ENCODE measurements around the gene AGAP1.

Gene AGAP1

GRCh38 chr2:236158969-236159777, 665.3 kb downstream of the AGAP1 start:
- TF ChIP-seq, protein P1, sequence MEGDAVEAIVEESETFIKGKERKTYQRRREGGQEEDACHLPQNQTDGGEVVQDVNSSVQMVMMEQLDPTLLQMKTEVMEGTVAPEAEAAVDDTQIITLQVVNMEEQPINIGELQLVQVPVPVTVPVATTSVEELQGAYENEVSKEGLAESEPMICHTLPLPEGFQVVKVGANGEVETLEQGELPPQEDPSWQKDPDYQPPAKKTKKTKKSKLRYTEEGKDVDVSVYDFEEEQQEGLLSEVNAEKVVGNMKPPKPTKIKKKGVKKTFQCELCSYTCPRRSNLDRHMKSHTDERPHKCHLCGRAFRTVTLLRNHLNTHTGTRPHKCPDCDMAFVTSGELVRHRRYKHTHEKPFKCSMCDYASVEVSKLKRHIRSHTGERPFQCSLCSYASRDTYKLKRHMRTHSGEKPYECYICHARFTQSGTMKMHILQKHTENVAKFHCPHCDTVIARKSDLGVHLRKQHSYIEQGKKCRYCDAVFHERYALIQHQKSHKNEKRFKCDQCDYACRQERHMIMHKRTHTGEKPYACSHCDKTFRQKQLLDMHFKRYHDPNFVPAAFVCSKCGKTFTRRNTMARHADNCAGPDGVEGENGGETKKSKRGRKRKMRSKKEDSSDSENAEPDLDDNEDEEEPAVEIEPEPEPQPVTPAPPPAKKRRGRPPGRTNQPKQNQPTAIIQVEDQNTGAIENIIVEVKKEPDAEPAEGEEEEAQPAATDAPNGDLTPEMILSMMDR (IDR thresholded peaks at IDR 0.05; ENCODE audit: insufficient read depth, low read depth, low read length, missing control alignments) = no peak
- DNase-seq (ENCODE audit: low read depth) = no peak
- H3K4me3 ChIP-seq (ENCODE audit: low read depth, low read length) = no peak overlapping the region

- H3K4me3 ChIP-seq (ENCODE audit: low read depth, low read length) = no peak overlapping the region
- no peak for DNase-seq (ENCODE audit: low read depth)
- TF ChIP-seq, protein P1 (IDR thresholded peaks at IDR 0.05; ENCODE audit: insufficient read depth, low read depth, low read length, missing control alignments) = no peak
Measured at GRCh38 chr2:236159778-236160170, 665.9 kb downstream of the AGAP1 start.

DNA sequence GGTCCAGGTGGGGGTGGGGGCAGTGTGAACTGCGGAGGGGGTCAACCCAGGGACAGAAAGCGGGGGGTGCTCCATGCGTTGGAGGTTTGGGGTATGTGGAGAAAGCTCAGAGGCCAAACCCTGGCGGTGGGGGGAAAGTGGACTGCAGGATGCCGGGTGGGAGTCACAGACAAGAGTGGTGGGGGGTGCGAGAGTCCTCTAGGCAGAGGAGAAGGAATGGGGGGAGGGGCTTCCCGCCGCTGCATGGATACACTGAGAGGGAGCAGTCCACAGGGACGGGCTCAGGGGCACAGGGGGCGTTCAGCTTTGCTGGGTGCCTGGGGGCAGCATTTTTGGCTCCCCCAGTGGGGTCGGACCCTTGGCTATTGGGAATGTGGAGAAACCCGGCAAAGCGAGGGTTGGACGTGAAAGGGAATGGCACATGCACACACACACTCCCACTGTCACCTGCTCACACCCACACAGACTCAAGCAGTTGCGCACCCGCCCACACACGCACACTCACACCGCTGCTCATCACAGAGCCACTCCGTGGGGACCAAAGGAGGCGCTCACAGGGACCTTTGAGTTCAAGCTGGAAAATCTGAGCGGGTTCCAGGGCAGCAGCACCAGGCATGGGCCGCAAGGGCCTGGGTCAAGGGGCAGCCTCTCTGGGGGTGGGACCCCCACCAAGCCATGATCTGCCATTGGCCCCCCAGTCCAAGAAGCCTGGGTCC, 666.7 kb downstream of the AGAP1 start:
- H3K4me3 ChIP-seq (ENCODE audit: low read depth, low read length) = no peak overlapping the region
- TF ChIP-seq, protein P1 (IDR thresholded peaks at IDR 0.05; ENCODE audit: insufficient read depth, low read depth, low read length, missing control alignments) = no peak
- no peak for DNase-seq (ENCODE audit: low read depth)

DNA sequence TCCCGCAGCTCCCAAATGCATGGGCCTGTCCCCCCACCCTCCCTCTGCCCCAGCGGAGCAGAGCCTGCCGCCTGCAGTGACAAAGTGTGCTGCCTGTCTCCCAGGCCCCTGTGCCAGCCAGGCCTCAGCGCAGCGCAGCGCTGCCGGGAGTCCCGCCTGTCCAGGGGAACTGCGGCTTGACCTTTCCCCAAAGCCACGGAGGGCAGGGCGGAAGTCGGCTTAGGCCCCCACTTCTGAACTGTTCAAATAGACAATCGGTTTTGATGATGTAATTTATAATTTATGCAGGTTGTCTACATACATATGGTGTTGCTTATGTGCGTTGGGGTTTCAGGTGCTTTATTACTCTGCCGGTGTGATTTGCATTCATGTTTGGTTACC, 667.2 kb downstream of the AGAP1 start:
- no peak for DNase-seq (ENCODE audit: low read depth)
- TF ChIP-seq, protein P1 (IDR thresholded peaks at IDR 0.05; ENCODE audit: insufficient read depth, low read depth, low read length, missing control alignments) = no peak
- H3K4me3 ChIP-seq (ENCODE audit: low read depth, low read length) = no peak overlapping the region

- no peak for DNase-seq (ENCODE audit: low read depth)
- H3K4me3 ChIP-seq (ENCODE audit: low read depth, low read length) = no peak overlapping the region
- TF ChIP-seq, protein P1 (IDR thresholded peaks at IDR 0.05; ENCODE audit: insufficient read depth, low read depth, low read length, missing control alignments) = no peak
Measured at GRCh38 chr2:236161531-236161930, 667.7 kb downstream of the AGAP1 start.

DNA sequence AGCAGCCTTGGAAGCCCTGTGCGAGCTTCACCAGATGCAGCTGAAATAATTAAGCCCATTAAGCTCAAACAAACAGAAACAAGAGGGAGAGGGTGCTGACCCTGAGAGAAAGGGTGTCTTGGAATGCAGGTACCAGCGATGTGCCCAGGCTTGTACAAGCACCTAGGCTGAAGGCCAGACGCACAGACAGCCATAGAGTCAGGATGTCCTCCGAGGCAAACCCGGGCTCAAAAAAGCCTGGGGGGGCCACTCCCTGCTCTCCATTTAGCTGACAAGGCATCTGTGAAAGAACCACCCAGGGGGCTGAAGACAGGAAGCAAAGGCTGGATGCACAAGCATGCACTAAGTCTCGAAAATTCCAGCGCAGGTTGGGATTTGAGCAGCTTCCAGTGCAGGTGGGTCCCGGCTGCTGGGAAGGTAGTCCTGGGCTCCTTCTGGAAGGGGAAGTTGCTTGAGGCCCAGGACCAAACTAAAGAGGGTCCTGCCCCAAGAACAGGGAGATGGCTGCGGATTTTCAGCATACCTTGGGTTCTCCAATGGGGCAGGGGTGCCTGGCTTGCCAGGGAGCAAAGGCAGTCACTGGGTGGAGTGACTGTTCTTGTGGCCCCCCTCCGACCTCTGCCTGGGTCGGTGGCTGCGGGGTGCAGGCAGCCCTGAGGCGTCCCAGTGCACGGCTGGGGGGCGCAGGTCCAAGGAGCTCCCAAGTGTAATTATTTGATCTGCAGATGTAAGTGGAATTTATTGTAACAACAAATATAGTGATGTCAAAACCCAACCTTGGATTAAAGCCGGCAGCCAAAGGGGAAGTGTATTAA, 668.4 kb downstream of the AGAP1 start:
- H3K4me3 ChIP-seq (ENCODE audit: low read depth, low read length) = no peak overlapping the region
- TF ChIP-seq, protein P1 (IDR thresholded peaks at IDR 0.05; ENCODE audit: insufficient read depth, low read depth, low read length, missing control alignments) = no peak
- DNase-seq (ENCODE audit: low read depth) = no peak

Data from GM12865 (cell line).